CD4-positive, alpha-beta T cell treated with Interleukin-21 for 1 hour (primary cell): Measurements from ENCODE around the gene BRAF.
"Not testable (repeated sequence)": the region's sequence is repeated elsewhere in the genome, so short reads cannot be mapped to it uniquely, and the experiment has no call there.

ENCODE experiments used
- DNase-seq: peaks from one replicate; pipeline ENCODE4 v3.0.0-alpha.2; 2020

BRAF gene

GRCh38 chr7:140917258-140917657 lies 7.5 kb downstream of the BRAF start:
- no peak for DNase-seq

- no peak for DNase-seq
Measured at GRCh38 chr7:140915935-140916555, 8.7 kb downstream of the BRAF start.

GRCh38 chr7:140914083-140914482 lies 10.6 kb downstream of the BRAF start:
- DNase-seq = no peak

- not testable (repeated sequence) for DNase-seq
Measured at GRCh38 chr7:140913596-140913928, 11.2 kb downstream of the BRAF start.

GRCh38 chr7:140911746-140912145 lies 13.0 kb downstream of the BRAF start:
- no peak for DNase-seq

- no peak for DNase-seq
Measured at GRCh38 chr7:140909476-140910161, 15.1 kb downstream of the BRAF start.

GRCh38 chr7:140908361-140908760 lies 16.4 kb downstream of the BRAF start:
- DNase-seq = no peak

GRCh38 chr7:140903741-140904480 lies 20.8 kb downstream of the BRAF start:
- DNase-seq = no peak

- DNase-seq = peak; percentile 35
Measured at GRCh38 chr7:140902303-140902953, 22.3 kb downstream of the BRAF start.

- no peak for DNase-seq
Measured at GRCh38 chr7:140901941-140902302, 22.8 kb downstream of the BRAF start.

- no peak for DNase-seq
Measured at GRCh38 chr7:140899883-140900282, 24.8 kb downstream of the BRAF start.

- no peak for DNase-seq
Measured at GRCh38 chr7:140898786-140899536, 25.8 kb downstream of the BRAF start.

GRCh38 chr7:140896996-140897395 lies 27.7 kb downstream of the BRAF start:
- no peak for DNase-seq

- no peak for DNase-seq
Measured at GRCh38 chr7:140889645-140890044, 35.1 kb downstream of the BRAF start.

GRCh38 chr7:140889150-140889549 lies 35.6 kb downstream of the BRAF start:
- DNase-seq = no peak

- no peak for DNase-seq
Measured at GRCh38 chr7:140888087-140888486, 36.6 kb downstream of the BRAF start.

GRCh38 chr7:140885735-140886334 lies 38.9 kb downstream of the BRAF start:
- no peak for DNase-seq

GRCh38 chr7:140883378-140883777 lies 41.4 kb downstream of the BRAF start:
- no peak for DNase-seq

GRCh38 chr7:140882834-140883233 lies 41.9 kb downstream of the BRAF start:
- not testable (repeated sequence) for DNase-seq

GRCh38 chr7:140881507-140882228 lies 43.1 kb downstream of the BRAF start:
- DNase-seq = no peak

- no peak for DNase-seq
Measured at GRCh38 chr7:140877249-140877524, 47.5 kb downstream of the BRAF start.
